Left hindlimb (tissue), 1 donor: ENCODE data around the gene CUL2.
A peak's percentile ranks its signal among the peaks of the same experiment; 100 is the strongest.
"Not testable (repeated sequence)": the region's sequence is repeated elsewhere in the genome, so short reads cannot be mapped to it uniquely, and the experiment has no call there.

Experiments used
- DNase-seq: peaks from one replicate; pipeline ENCODE4 v3.0.0-alpha.2; 2018

The CUL2 gene

DNA sequence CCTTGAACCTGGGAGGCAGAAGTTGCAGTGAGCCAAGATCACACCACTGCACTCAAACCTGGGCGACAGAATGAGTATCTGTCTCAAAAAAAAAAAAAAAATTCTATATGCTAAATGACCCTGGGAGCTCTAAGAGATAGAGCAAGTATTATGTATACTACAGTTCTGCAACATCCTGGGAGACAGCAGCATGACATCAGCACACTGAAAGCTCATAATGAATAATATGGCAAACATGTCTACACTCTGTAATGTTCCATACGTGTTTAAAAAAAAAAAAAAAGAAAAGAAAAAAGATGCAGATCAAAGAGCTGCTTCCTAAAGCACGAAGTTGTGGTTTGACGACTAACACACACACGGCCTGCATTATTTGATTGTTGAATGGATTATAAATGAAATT is 72.5 kb downstream of the CUL2 start:
- no peak for DNase-seq

DNA sequence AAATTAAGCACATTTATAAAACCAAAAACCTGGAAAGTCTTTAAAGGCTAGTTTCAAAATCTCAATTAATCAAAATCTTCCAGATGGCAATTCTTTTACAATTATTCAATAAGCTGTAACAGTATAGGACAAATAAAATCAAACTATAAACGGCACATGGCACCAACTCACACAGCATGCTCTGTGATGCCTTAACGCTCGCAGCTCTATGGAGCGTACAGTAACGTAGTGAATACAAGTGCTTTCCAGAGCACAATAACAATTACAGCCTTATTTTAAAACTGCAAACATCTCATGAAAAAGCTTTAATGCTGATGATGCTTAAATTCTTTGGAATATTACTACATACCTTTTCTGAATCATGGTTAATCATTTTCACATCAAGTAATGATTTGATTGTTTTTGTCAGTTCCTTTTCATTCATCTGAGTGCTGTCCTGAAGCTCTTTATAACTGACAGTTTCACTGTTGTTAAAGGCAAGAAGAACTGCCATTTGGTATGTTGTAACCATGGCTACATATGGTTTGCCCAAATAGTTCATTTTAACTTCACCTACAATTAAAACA is 74.2 kb downstream of the CUL2 start:
- DNase-seq: no peak

DNA sequence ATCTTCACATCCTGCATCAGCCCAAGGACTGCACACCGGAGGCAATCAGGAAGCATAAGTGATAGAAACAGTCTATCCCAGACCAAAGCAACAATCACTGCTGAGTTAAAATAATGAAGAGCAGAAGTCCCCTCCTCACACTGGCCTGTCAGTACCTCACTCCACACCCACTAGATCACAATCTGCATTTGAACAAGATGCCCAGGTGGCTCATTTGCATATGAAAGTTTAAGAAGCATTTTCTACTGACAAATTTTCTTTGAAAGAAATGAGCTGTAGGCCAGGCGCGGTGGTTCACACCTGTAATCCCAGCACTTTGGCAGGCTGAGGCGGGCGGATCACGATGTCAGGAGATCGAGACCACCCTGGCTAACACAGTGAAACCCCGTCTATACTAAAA is 77.4 kb downstream of the CUL2 start:
- DNase-seq: no peak

GRCh38 chr10:35011771-35012191 is 78.4 kb downstream of the CUL2 start:
- no peak for DNase-seq

DNA sequence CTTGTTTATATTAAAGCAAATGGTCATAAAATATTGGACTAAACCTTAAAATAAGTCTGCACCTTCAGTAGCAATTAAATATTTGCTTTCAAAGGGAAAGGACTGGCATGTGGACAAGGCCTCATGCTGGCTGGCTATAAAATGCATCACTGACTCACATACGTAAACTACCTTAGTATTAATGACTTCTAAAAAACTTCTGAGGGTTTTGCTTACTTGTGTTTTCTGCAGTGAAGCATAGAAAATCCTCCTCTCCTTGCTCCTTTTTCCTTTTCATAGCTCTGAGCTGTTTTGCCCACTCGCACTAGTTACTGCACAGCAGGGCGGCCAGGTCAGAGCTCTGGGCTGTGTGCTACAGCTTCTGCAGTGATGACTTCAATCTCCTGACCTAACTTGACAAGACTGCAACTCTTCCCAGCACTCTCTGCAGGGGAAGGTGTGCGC is 82.3 kb downstream of the CUL2 start:
- no peak for DNase-seq

- no peak for DNase-seq
These were observed 83.3 kb downstream of the CUL2 start for GRCh38 chr10:35006836-35007235.

DNA sequence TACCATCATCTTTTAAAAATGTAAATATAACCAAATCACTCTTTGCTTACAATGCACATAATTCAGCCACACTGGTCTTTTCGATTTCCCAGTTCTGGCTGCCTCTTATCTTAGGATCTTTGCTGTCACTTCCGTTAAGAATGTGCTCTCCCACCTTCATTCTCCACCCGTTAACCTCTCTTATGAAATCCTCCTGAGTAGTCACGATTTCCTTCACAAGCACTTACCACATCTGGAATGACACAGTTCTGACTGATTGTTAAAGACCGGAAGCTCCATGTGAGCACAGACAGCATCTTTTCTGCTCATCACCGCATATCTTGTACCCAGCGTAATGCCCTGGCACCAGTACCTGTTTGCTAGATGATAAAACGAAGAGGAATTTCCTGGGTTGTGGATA is 84.3 kb downstream of the CUL2 start:
- DNase-seq: no peak

GRCh38 chr10:35004651-35005050 is 85.5 kb downstream of the CUL2 start:
- no peak for DNase-seq

GRCh38 chr10:35003906-35004305 is 86.2 kb downstream of the CUL2 start:
- no peak for DNase-seq

GRCh38 chr10:35000936-35001335 is 89.2 kb downstream of the CUL2 start:
- no peak for DNase-seq

GRCh38 chr10:34999532-34999931 is 90.6 kb downstream of the CUL2 start:
- no peak for DNase-seq

DNA sequence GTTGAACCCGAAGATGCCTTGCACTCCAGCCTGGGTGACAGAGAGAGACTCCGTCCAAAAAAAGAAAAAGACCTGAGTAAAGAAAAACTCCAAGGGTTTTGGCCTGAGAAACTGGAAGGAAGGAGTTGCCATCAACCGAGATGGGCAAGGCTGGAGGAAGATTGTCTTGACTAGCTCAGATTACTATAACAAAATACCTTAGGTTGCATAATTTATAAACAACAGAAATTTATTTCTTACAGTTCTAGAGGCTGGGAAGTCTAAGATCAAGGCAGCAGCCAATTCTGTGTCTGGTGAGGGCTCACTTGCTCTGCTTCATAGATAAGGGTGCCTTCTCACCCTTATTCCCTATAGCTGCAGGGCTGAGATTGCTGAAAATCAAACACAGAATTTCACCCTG is 91.2 kb downstream of the CUL2 start:
- DNase-seq: no peak

DNA sequence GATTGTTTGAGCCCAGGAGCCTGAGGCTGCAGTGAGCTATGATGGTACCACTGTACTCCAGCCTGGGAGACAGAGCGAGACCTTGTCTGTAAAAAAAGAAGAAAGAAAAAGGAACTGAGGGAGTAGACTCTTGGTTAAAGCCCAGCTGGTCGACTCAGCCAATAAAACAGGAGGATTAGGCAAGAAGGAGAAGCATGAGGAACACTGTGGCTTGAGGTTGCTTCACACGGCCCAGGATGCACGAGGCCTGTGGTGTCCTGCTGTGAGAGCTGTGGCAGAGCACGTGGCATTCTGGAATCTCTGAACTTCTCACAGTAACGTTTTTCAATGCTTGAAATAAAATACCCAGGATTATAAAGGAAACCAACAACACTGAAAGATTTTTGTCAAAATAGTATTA is 93.3 kb downstream of the CUL2 start:
- no peak for DNase-seq

DNA sequence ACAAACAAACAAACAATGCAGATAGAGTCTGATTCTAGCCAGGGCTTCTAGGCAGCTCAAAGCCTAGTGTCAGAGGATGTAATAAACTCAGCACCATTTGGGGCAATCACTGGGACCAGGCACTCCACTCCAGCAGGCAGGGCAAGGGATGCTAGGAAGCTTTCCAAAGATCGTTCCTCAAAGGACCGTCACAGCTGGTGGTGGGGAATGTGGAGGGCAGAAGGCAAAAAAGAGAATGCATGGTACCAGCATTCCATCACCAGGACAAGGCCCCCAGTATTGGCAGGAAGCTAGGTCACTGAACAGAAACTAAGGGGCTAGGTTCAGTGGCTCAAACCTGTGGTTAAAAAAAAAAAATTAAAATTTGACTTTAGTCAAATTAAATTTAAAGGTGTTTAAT is 94.2 kb downstream of the CUL2 start:
- no peak for DNase-seq

DNA sequence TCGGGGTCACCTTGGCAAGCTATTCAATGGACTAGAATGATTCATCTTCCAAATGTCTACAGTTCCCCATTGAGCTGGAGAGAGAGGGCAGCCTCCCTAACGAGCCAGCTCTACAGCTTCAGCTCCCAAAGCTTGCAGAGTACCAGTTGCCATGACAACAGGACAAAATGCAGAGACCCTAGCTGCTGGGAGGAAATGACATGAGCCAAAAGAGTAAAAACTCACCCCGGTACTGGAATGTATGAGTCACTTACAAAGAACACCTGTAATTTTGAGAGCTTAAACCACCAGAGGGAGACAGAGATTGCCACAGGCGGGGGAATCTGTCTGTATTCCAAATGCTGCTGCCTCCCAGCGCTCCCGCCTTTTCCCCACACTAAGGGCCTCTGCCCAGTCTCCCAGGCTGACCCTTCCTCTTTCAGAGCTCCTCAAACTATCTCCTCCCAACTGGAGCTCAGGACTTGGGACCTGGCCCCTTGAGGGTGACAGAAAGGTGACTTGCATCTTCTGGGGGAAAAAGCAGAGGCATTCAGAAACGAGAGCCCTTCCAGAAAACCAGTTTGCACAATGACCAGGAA is 95.5 kb downstream of the CUL2 start:
- peak; percentile 58 for DNase-seq

- DNase-seq: no peak
These were observed 96.4 kb downstream of the CUL2 start for GRCh38 chr10:34993782-34994181.

- DNase-seq: not testable (repeated sequence)
These were observed 99.0 kb downstream of the CUL2 start for GRCh38 chr10:34991117-34991516.

GRCh38 chr10:34988397-34989067 is 101.6 kb downstream of the CUL2 start:
- no peak for DNase-seq

- DNase-seq: no peak
These were observed 104.3 kb downstream of the CUL2 start for GRCh38 chr10:34985823-34986222.

DNA sequence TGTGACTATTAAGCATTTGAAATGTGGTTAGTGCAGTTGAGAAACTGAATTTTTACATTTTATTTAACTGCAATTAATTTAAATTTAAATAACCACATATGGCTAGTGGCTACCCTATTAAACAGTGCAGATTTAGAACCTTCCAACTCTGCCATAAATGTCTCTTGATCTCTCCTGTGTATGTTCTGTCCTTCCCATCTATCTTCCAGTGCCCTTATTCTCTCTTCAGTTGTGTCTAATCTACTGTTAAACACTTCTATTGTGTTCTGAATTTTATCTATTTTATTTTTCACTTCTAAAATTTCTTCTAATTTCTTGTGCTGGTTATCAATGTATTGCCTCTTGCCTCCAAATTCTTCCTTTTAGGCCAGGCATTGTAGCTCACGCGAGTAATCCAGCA is 105.0 kb downstream of the CUL2 start:
- DNase-seq: no peak

DNA sequence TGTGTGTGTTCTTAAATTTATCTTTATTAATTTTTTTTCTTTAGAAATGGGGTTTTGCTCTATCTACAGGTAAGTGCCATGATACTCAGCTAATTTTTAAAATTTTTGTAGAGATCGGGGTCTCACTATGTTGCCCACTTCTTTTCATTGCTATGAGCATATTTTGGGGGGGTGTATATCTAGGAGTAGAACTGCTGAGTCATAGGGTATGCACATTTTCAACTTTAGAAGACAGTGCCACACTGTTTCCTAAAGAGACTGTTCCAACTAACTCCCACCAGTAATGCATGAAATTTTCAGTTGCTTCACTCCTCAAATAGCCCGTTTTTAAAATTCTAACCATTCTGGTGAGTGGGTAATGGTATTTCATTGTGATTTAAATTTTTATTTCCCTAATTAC is 108.3 kb downstream of the CUL2 start:
- no peak for DNase-seq

- DNase-seq: no peak
These were observed 110.2 kb downstream of the CUL2 start for GRCh38 chr10:34979938-34980337.

- no peak for DNase-seq
These were observed 112.1 kb downstream of the CUL2 start for GRCh38 chr10:34978080-34978479.

DNA sequence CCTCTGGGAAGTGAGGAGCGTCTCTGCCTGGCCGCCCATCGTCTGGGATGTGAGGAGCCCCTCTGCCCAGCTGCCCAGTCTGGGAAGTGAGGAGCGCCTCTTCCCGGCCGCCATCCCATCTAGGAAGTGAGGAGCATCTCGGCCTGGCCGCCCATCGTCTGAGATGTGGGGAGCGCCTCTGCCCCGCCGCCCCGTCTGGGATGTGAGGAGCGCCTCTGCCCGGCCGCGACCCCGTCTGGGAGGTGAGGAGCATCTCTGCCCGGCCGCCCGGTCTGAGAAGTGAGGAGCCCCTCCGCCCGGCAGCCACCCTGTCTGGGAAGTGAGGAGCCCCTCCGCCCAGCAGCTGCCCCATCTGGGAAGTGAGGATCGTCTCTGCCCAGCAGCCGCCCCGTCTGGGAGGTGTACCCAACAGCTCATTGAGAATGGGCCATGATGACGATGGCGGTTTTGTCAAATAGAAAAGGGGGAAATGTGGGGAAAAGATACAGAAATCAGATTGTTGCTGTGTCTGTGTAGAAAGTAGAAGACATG is 113.7 kb downstream of the CUL2 start:
- DNase-seq: not testable (repeated sequence)
